Astrocyte of the cerebellum (primary cell): ENCODE data around the gene FAF2.
"Not testable (repeated sequence)": the region's sequence is repeated elsewhere in the genome, so short reads cannot be mapped to it uniquely, and the experiment has no call there.

Source experiments
- DNase-seq: peaks from one replicate; pipeline ENCODE4 v3.0.0-alpha.2; 2011; ENCODE audit warnings: low read depth
- H3K4me3 ChIP-seq: 2 replicates; pipeline ENCODE4 v1.5.1; 2011; ENCODE audit warnings: mild to moderate bottlenecking, low read depth, low read length, moderate library complexity
- in situ Hi-C: cut with HindIII; loops from 2 replicates; pipeline ENCODE4 v1.10.0; 2017; ENCODE audit warnings: low sequenced_read_pairs
- TF ChIP-seq, protein P1 (sequence below): IDR thresholded peaks from 2 replicates; pipeline ENCODE4 v1.5.1; 2012; ENCODE audit warnings: low read length, low read depth, moderate library complexity, mild to moderate bottlenecking; ENCODE audit errors: missing control alignments

The FAF2 gene

GRCh38 chr5:176471098-176471497, 22.9 kb downstream of the FAF2 start:
- in situ Hi-C loops = no loop called here
- H3K4me3 ChIP-seq = no peak overlapping the region
- TF ChIP-seq, protein P1, sequence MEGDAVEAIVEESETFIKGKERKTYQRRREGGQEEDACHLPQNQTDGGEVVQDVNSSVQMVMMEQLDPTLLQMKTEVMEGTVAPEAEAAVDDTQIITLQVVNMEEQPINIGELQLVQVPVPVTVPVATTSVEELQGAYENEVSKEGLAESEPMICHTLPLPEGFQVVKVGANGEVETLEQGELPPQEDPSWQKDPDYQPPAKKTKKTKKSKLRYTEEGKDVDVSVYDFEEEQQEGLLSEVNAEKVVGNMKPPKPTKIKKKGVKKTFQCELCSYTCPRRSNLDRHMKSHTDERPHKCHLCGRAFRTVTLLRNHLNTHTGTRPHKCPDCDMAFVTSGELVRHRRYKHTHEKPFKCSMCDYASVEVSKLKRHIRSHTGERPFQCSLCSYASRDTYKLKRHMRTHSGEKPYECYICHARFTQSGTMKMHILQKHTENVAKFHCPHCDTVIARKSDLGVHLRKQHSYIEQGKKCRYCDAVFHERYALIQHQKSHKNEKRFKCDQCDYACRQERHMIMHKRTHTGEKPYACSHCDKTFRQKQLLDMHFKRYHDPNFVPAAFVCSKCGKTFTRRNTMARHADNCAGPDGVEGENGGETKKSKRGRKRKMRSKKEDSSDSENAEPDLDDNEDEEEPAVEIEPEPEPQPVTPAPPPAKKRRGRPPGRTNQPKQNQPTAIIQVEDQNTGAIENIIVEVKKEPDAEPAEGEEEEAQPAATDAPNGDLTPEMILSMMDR = no peak
- DNase-seq = no peak

GRCh38 chr5:176473335-176474006, 25.3 kb downstream of the FAF2 start:
- in situ Hi-C loops = no loop called here
- DNase-seq = no peak
- no peak overlapping the region for H3K4me3 ChIP-seq
- TF ChIP-seq, protein P1 = no peak

DNA sequence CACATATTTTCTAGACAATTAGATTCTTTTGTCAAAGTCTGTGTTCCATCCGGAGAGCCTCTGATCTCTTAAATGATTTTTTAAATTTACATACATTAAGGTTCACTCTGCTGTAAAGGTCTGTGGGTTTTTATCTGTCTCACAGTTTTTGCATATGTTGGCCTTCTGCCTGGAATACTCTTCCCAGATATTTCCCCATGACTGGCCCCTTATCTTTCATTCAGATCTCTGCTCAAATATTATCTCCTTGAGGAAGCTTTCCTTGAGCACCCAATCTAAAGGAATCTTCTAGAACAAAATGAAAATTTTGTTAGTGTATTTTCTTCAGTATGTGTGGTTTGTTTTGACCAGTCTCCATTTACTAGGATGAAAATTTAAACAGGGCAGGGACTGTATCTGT, 26.3 kb downstream of the FAF2 start:
- no peak for DNase-seq
- H3K4me3 ChIP-seq = no peak overlapping the region
- in situ Hi-C loops = no loop called here
- TF ChIP-seq, protein P1 = no peak

DNA sequence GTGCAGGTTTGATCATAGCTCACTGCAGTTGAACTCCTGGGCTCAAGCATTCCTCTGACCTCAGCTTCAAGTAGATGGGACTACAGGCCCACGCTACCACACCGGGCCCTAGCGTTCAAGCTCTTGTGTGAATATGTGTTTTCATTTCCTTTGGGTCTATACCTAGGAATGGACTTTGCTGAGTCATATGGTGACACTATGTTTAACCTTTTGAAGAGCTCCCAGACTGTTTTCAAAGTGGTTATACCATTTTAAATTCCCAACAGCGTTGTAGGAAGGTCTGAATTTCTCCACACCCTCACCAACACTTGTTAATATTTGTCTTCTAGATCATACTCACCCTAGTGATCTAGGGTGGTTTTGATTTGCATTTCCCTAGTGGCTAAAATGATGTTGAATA, 33.5 kb downstream of the FAF2 start:
- DNase-seq = no peak
- no peak overlapping the region for H3K4me3 ChIP-seq
- in situ Hi-C loops = no loop called here
- TF ChIP-seq, protein P1 = no peak

DNA sequence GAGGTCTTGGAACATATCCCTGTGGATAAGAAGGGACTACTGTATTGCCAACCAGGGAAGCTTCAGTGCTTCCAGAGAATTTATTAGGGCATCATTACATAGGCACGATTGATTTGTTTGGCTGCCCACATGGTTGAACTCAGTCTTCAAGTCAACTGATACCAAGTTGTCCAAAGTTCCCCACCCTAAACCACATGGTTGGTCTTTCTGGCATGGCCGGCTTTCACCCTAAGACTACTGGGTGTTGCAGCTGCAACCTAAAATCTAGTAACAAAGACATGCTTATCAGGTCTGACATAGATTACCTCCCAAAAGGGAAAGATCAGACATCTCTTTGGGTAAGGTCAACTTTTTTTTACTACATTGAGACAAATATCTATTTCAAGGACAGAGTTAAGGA, 37.0 kb downstream of the FAF2 start:
- in situ Hi-C loops = no loop called here
- DNase-seq = no peak
- TF ChIP-seq, protein P1 = no peak
- no peak overlapping the region for H3K4me3 ChIP-seq

GRCh38 chr5:176486189-176486757, 38.1 kb downstream of the FAF2 start:
- no peak for DNase-seq
- TF ChIP-seq, protein P1 = no peak

GRCh38 chr5:176487160-176487559, 39.0 kb downstream of the FAF2 start:
- DNase-seq, in situ Hi-C loops, H3K4me3 ChIP-seq: not testable (repeated sequence)

More at GRCh38 chr5:176486189-176486757, 38.1 kb downstream of the FAF2 start:
- in situ Hi-C loops = no loop called here
- no peak overlapping the region for H3K4me3 ChIP-seq
